Upper lobe of left lung (tissue), 4 donors: ENCODE results near the gene KBTBD4.

ENCODE experiments used
- CTCF ChIP-seq, 6 experiments: fragments of 450-650 bp in 4 of 6; fragments of 200-600 bp in 2 of 6; sonication (generic) in 2 of 6; IDR thresholded peaks; one replicate each; pipeline ENCODE4 v1.5.1; 2016 to 2019; ENCODE audit warnings: antibody characterized with exemption in 6 of 6
- EP300 ChIP-seq, 4 donors: sonication (generic); formaldehyde crosslinking; IDR thresholded peaks; one replicate each; pipeline ENCODE4 v1.5.1; 2017; ENCODE audit warnings: antibody characterized with exemption in 4 of 4, control low read depth in 2 of 4
- POLR2A ChIP-seq, 4 donors: fragments of 450-650 bp; IDR thresholded peaks; one replicate each; pipeline ENCODE4 v1.5.1; 2016 to 2017; ENCODE audit warnings: antibody characterized with exemption in 4 of 4, mild to moderate bottlenecking in 2 of 4
- POLR2AphosphoS5 ChIP-seq, 2 donors: sonication (generic); formaldehyde crosslinking; IDR thresholded peaks; one replicate each; pipeline ENCODE4 v1.5.1; 2017; ENCODE audit warnings: antibody characterized with exemption in 2 of 2

- no peak for TF ChIP-seq POLR2AphosphoS5 (IDR thresholded peaks at IDR 0.05)
- no peak for TF ChIP-seq CTCF (IDR thresholded peaks at IDR 0.05)
- no peak for TF ChIP-seq POLR2A (IDR thresholded peaks at IDR 0.05)
- TF ChIP-seq EP300 (IDR thresholded peaks at IDR 0.05) = no peak
These were observed 16.3 kb upstream of the KBTBD4 start for GRCh38 chr11:47595029-47595428.
